ENCODE results near the gene ZNF592. TPM values are rescaled to one million over a fixed set of nuclear protein-coding genes. Genes with fewer than 3 reads are reported as not detected.

The ZNF592 gene
- total RNA-seq, 4 donors from 2014 or later, result 25.6 to 47.6 (median 40.9) TPM

GRCh38 chr15:84759018-84759417 lies 10.6 kb downstream of the ZNF592 start:
- Histone ChIP-seq H3K27me3 (no peaks in the 10 kb centered on the region), H3K4me1 (peaks cover 4 to 73% (median 18%) of the 10 kb centered on the region in 4 donors), H3K4me3 (no peak overlapping the region), H3K36me3 (no peaks in the 10 kb centered on the region), H3K27ac (no peak overlapping the region), H3K9me3 (no peaks in the 10 kb centered on the region)
- TF ChIP-seq CTCF (IDR thresholded peaks at IDR 0.05), result no peak
- TF ChIP-seq POLR2A (IDR thresholded peaks at IDR 0.05), result no peak
- no peak for DNase-seq

DNA sequence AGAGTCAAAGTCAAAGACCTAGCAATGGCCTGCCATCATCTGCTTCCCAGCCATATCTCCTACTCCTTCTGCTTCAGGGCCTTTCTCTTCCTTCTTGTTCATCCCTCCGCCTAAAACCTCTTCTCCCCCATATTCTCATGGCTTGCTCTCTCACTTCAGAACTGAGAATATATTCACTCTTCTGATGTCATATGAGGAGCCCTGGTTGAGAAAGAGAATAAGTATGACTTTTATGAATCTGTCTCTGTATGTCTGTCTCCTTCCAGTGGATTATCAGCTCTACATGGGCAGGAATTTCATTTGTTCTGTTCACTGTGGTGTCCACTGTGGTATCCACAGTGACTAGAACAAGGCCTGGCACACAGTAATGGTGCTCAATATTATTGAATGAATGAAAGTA lies 11.8 kb downstream of the ZNF592 start:
- Histone ChIP-seq H3K36me3 (no peaks in the 10 kb centered on the region), H3K4me3 (no peak overlapping the region), H3K9me3 (no peaks in the 10 kb centered on the region), H3K27ac (no peak overlapping the region), H3K4me1 (peaks cover 4 to 71% (median 18%) of the 10 kb centered on the region in 4 donors), H3K27me3 (no peaks in the 10 kb centered on the region)
- TF ChIP-seq POLR2A (IDR thresholded peaks at IDR 0.05) (no peak), CTCF (IDR thresholded peaks at IDR 0.05) (no peak)
- no peak for DNase-seq

DNA sequence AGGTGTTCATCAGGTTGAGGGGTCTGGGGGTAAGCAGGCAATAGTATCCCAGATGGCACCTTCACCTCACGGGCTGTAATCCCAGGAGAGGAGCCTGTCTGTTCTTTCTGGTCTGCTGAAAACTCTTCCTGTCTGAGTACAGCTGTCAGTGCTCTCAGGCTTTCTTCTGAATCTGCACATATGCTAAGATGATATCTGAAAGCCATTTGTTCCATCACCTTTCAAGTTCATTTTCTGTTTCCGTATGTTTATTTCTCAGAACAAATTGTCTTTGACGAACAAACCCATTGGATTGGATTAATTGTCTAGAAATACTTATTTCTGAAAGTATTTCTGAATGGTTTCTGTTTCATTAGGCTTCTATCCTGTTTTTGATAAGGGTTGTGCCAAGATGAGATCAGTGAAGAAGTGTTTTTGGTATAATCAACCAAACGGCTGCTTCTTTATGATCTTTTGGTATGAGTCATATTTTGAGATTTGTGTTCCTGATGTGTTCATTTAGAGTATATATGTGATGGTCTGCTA lies 13.3 kb downstream of the ZNF592 start:
- H3K9me3 ChIP-seq, result no peaks in the 10 kb centered on the region
- no peak for DNase-seq

GRCh38 chr15:84762840-84763572 lies 14.6 kb downstream of the ZNF592 start:
- H3K27ac ChIP-seq, result no peak overlapping the region
- H3K27me3 ChIP-seq, result no peaks in the 10 kb centered on the region
- H3K4me3 ChIP-seq, result no peak overlapping the region
- H3K4me1 ChIP-seq, result peaks cover 4 to 57% (median 16%) of the 10 kb centered on the region in 4 donors
- H3K9me3 ChIP-seq, result no peaks in the 10 kb centered on the region
- no peak for DNase-seq
- peaks cover 0 to 20% (median 0%) of the 10 kb centered on the region in 3 donors for H3K36me3 ChIP-seq
- TF ChIP-seq CTCF (IDR thresholded peaks at IDR 0.05), result no peak
- TF ChIP-seq POLR2A (IDR thresholded peaks at IDR 0.05), result no peak

More for the DNA sequence above, 13.3 kb downstream of the ZNF592 start:
- Histone ChIP-seq H3K27ac (peak overlapping the region in 1 of 4 donors; percentile 20), H3K4me3 (no peak overlapping the region), H3K27me3 (no peaks in the 10 kb centered on the region), H3K36me3 (peaks cover 0 to 12% (median 0%) of the 10 kb centered on the region in 3 donors), H3K4me1 (peaks cover 4 to 61% (median 16%) of the 10 kb centered on the region in 4 donors)
- no peak for TF ChIP-seq POLR2A (IDR thresholded peaks at IDR 0.05)
- no peak for TF ChIP-seq CTCF (IDR thresholded peaks at IDR 0.05)

GRCh38 chr15:84764585-84764984 lies 16.2 kb downstream of the ZNF592 start:
- Histone ChIP-seq H3K9me3 (no peaks in the 10 kb centered on the region), H3K27ac (no peak overlapping the region)

More at GRCh38 chr15:84764585-84764984, 16.2 kb downstream of the ZNF592 start:
- no peak for DNase-seq
- H3K36me3 ChIP-seq, result peaks cover 0 to 35% (median 0%) of the 10 kb centered on the region in 3 donors
- no peak for TF ChIP-seq POLR2A (IDR thresholded peaks at IDR 0.05)
- no peak for TF ChIP-seq CTCF (IDR thresholded peaks at IDR 0.05)
- no peaks in the 10 kb centered on the region for H3K27me3 ChIP-seq
- peaks cover 4 to 41% (median 12%) of the 10 kb centered on the region in 4 donors for H3K4me1 ChIP-seq
- no peak overlapping the region for H3K4me3 ChIP-seq
